ENCODE results near the gene B3GLCT.
"Not testable (repeated sequence)": the region's sequence is repeated elsewhere in the genome, so short reads cannot be mapped to it uniquely, and the experiment has no call there.

Gene B3GLCT

DNA sequence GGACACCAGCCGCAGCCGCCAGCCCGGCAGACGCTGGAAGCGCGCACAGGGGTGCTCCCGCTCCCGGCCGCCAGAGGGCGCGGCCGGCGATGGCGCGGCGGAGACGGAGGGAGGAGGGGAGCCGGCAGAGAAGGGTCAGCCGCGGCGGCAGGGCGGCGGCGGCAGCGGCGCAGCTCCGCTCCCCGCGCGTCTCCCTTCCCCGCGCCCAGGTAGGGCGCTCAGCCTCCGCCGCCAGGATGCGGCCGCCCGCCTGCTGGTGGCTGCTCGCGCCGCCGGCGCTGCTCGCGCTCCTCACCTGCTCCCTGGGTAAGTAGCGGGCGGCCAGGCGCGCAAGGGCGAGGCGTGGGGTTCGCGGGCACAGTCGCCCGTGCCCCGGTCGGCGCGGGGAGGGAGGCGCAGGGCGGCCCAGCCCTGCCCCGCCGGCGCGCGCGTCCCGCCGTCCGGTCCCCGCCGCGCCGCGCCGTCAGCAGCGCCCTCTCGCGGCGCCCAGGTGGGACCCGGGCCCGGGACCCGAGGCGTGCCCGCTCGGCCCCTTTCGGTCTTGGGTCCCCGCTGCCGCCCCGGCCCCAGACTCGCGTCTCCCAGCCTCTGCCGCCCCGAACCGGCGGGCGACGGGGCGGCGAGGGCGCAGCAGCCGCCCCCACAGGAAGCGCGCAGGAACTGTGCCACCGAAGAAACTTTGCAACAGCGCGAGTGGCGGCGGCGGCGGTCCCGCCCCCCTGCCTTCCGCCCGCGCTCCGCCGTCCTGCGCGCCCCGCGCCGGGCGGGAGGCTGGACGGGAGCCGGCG, at the start of gene B3GLCT:
TSS of gene B3GLCT (plus strand) at position 127 of the 788 bp plus-strand sequence. CDS start at position 237, 110 bp downstream.
- peak; percentile 93 for DNase-seq

DNA sequence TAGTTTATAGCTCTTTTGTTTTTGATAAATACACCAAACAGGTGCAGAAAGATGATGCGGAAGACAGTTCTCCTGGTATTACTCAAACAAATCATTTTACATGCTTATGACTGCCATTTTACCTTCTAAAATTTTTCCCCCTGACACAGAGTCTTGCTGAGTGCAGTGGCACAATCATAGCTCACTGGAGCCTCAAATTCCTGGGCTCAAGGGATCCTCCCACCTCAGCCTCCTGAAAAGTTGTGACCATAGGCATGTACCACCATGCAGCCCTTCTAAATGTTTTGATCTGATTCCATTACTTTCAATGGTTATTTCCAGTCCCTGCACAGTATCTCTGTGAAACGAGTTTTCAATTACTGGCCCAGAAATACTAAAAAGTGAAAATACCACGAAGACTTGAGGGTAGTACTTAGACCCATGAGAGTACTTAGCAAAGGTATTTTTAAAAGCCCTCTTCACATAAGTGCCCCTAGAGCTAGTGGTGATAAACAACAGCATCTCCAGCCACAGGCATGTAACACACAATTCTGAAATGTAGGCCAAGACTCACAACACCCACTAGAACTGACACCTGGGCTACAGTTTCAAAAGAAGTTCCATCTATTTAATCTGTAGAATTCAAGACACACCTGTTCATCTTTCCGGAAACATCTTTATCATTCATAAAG, 49.3 kb upstream of the B3GLCT start:
- DNase-seq: no peak

DNA sequence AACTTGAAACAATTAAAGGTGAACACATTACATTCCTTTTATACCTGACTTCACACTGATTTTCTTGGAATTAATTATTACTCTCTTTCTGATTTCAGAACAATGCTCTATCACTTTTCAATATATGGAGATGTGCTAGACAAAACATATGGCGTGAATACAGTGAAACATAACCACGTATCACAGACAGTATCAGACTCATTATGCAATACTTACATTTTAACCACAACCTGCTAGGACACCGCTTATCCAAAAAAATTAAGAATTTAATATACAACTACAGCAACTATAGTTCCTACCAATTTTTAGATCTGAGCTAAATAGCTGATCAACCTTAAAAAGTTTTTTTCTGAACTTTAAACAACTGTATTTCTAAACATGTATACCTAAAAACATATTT, 47.9 kb upstream of the B3GLCT start:
- DNase-seq: no peak

DNA sequence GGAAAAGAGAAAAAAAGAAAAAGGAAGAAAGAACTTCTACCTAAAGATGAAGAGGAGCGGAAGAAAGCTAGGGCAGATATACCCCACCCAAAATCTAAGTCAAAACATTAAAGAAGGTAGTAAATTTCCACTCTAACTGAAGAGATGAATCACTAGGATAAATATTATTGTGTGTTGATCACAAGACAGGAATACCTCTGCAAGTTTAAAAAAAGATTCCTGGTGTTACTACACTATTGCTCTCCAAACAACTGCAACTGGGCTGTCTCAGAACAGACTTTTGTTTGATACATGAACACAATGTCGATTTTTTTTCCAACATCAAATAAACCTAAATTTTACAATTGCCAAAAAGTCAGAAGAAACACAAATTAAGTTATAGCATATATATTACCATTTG, 44.8 kb upstream of the B3GLCT start:
- no peak for DNase-seq

DNA sequence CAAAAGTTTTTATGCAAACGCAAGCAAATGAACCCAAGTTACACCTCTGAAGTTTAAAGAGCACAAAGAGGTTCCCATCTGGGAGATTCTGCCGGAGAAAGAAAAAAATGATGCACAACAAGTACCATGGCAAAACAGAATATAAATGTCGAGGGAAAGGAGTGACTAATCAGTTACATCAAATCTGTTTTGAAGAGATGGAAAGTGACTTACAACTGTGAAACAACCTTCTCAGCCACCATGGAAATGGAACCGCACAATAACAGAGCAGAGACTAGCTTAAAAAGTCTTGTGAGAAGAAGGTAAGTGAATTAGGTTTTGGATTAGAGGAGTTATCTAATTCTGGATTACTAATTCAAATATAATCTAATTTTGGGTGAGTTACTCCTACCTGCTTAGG, 40.5 kb upstream of the B3GLCT start:
- DNase-seq: no peak

DNA sequence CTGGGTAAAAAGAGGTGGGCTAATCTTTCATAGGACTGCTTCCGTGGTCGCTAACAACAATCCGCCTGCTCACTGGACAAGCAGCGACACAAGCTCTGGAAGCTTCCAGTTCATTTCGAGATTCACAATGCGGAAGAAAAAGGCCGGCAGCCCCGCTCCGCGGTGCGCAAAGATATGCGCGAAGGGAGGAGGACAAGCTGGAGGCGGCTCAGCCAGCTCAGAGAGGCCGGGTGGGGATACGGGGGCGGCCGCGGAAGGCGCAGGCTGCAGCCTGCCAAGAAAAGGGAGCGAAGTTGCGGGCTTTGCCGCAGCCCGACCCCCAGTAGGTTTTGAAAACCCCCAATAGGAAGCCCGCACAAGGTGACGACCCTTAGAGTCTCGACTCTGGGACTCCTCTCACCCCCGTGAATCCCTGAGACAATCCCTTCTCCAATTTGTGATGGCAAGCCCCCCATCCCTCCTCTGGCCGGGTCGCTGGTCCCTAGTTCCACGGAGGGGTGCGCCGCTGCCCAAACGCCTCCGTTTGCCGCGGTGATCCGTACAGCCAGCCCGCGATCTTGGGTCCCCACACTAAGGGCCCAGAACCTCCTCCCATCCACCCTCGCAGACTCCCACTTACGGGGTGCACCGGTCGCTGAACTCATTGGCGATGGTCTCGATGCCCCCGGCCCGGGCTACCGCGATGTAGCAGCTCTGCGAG, 38.8 kb upstream of the B3GLCT start:
- DNase-seq: peak; percentile 85

DNA sequence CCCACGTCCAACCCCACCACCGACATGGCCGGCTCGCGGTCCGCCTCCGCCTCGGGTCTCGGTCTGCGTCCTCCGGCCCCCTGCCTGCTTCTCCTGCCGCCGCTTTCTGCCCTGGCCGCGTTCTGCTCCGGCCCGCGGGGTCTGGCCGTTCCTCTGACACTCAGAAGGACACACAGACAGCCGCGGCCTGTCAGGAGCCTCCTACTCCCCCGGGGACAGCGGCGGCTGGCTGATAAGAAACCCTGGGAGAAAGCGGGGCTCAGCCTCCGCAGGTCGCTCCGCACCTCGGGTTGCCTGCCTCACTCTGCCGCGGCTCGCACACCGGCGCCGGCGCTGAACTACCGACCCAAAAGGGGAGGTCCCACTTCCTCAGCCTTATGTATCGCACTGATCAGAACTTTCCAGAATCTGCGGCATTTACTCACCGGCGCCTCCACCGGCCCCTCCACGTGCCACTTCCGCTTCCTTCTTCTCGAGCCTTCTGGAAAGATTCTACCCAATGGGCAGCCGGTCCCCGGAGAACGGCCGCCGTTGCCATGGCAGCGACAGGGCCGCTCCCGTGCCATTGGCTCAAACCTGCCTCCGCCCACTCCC, 38.1 kb upstream of the B3GLCT start, which contains the start of gene HSPH1:
TSS of gene HSPH1 (minus strand) at position 348 of the 594 bp plus-strand sequence. CDS start at position 26, 322 bp downstream.
- peak; percentile 100 for DNase-seq

DNA sequence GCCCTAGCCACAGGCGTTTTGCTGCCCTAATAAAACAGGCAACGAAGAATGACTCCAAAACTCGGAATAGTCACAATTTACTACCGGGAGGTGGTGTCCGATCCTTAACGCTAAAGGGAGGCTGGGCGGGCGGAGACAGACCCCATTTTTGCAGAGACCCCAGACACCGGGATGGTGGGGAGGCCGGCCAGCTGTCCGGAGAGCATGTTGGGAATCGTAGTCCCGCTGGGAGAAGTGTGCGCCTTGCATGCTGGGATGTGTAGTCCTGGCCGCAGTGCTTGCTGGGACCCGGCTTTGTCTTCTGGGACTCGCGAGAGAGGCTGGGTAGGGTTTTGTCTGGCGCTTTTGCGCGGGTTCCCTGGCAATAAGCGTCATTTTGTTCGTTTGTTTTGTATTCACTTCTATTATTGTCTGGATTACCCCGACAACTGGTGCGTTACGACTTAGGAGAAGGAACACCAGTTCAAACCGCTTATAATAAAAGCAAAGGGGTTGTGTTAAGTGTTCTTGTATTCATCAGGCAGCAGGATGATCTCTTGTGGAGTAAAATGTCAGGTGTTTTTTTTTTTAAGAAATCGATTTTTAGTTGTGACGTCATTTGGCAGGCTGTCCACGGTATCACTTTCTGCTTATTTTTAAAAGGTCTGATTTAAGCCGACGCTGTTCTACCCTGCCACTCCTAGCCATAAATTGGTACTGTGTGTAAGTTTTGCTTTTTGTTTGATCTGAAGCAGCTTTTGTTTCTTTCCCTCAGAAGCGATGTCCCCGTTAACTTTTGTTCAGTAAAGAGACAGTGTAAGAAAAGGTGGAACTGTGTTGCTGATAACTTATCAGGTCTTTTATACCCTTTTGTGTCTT, 37.4 kb upstream of the B3GLCT start:
- DNase-seq: peak; percentile 100

DNA sequence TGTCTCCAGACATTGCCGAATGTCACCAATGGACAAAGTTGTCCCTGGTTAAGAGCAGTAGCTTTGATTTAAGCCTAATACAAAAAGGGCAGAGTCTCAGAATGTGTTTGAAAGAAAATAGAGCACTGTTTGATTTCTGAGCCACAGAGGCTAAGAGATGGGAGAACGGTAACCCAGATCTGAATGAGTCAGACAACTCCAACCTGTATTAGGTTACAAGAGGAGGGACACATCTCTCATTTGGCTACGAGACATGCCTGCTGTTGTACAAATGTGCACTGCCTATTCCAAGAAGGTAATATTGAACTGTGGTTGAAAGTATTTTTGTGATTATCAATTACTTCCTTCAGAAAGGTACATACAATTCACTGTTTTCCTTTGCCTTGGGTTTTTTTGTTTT, 33.2 kb upstream of the B3GLCT start:
- DNase-seq: no peak

DNA sequence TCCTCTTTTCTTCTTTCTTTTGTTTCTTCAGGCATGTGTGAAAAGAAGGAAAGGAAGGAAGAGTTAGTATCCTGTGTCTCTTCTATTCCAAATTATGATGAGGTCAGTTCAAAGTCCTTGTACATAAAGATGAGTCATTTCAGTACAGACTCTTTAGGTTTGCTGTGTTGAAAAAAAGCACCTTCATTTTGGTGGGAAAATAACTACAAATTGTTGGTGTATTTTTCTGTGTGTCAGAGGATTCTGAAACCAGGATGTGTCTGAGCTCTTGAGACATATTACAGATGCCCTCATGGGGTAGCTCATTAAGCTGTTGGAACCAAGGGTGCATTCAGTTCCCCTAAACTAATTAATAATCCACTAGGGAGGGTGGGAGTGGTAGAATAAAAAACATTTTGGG, 32.3 kb upstream of the B3GLCT start:
- no peak for DNase-seq

DNA sequence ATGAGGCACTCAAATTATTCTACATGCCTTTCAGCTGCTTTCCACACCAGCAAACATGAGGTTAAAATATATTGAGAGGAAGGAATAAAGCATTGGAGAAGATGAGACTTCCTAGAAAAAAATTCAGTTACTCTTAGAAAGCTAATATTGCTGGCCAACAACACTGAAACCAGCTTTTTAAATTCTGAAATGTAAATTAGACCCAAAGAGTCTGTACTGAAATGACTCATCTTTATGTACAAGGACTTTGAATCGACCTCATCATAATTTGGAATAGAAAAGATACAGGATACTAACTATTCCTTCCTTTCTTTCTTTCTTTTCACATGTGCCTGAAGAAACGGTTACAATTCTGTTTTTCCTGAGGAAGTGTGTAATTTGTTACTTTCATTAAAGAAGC, 31.6 kb upstream of the B3GLCT start:
- no peak for DNase-seq

DNA sequence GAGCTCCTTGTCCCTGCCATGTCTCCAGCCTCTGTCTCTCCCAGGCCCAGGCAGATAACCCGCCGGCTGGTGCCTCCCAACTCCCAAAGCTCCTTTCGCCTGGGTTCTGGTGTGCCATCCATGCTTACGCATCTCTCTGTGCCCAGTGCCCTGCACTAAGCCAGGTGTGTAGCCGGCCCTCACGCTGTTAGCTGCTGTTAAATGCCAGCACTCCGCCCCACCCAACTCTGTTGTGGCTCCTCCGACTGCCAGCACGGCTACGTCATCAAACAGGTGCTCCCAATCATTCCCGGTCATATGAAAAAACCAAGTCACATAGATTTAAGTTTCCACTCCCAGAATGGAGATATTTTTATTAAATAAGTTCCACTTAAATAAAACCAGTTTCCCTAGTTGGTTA, 31.0 kb upstream of the B3GLCT start:
- no peak for DNase-seq

DNA sequence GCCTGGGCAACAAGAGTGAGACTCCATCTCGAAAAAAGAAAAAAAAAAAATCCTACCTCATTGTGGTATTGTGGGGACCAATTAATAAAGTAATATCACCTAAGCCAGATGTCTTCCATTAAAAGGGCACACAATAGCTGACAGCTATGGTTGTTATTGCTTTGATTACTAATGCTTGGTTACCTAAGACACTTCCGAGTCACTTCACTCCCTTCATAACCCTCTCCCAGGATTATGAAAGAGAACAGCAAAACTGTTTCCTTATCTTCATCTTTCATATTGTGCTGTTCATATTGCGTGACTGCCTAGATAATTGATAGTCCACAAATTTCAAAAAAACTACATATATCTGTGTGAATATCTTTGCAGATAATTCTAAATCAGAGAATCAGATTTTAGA, 27.8 kb upstream of the B3GLCT start:
- no peak for DNase-seq

DNA sequence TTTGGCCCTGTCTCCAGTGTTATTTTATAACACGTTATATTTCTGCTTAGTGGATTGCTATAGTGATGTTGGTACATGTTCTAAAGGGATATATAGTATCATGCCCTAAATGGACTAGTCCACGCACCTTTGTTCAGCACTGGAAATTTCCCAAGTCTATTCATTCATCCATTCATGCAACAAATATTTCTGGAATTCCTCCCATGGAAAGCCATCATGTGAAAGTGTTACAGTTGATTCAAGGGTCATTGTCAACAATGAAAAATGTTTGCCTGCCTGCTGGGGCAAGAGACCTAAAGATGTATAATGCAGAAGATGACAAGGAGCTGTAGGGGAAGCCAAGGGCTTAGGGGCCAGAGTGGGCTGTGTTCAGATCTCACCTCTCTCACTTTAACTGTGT, 27.2 kb upstream of the B3GLCT start:
- no peak for DNase-seq

DNA sequence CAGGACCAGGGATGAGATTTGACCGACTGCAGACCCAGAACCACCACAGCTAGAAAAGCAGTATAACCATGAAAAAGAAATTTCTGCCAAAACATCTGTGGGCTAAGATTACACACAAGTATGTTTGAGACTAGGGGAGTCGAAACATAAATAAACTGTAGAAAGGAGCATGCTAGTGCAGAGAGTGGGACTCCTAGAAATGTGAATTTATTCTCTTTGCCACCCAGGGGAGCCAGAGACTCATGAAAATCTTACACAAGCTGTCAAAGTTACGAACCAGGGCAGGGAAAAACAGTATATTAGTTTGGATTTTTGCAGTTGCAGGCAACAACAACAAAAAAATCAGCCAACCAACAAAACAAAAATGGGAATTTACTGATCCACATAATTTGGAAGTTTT, 25.8 kb upstream of the B3GLCT start:
- DNase-seq: no peak

DNA sequence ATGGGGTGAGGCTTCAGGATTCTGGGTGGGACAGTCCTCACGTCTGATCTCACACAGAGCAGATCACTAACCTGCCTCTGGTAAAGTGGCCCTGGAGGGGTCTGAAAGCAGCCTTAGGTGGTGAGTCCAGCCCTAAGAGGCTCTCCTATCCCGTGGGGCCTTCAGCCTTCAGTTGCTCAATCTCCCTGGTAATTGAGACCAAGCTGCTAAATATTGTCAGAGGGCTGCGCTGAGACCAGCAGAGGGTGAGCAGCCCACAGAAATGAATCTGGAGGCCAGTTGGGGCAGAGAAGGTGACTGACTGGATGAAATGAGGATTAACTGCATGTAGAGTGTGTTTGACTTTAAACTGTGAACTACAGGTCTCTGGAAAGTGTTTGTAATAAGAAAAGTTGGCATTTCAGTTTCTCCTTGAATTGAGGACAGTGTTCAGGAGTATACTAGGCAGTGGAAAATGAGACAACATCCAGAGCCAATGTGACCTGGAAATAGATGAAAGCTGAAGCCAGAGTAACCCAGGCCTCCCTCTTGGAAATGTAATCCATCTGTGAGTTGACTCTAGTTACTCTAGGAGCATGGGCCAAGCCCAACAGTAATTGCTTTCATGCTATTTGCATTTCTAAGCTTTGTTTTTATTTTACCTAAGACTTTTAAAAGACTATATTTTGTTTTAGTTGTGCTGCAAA, 23.8 kb upstream of the B3GLCT start:
- no peak for DNase-seq

DNA sequence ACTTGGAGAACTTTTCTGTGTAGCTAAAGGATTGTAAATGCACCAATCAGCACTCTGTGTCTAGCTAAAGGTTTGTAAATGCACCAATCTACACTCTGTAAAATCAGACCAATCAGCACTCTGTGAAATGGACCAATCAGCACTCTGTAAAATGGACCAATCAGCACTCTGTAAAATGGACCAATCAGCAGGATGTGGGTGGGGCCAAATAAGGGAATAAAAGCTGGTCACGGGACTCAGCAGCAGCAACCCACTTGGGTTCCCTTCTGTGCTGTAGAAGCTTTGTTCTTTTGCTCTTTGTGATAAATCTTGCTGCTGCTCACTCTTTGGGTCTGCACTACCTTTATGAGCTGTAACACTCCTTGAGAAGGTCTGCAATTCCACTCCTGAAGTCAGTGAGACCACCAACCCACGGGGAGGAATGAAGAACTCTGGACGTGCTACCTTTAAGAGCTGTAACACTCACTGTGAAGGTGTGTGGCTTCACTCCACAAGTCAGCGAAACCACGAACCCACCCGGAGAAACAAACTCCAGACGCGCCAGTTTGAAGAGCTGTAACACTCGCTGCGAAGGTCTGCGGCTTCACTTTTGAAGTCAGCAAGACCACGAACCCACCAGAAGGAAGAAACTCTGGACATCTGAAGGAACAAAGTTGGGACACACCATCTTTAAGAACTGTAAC, 21.8 kb upstream of the B3GLCT start:
- DNase-seq: not testable (repeated sequence)

DNA sequence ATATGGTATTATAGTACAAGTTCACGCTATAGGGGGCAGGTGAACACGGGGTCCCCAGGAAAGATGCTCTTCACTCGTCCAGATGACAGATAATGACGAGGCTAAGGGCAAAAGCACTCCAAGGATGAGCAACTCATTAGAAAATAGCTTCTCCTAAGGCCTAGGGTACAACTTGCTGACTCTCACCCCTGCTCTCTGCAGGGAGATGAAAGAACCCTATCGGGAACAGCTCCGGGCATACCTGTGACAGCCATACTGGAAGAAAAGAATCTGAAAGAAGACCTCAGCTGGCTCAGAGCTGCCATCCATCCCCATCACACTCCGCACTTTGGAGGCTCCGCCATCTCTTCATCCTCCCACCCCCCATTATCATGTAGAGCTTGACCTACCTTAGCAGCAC, 20.5 kb upstream of the B3GLCT start:
- DNase-seq: no peak

DNA sequence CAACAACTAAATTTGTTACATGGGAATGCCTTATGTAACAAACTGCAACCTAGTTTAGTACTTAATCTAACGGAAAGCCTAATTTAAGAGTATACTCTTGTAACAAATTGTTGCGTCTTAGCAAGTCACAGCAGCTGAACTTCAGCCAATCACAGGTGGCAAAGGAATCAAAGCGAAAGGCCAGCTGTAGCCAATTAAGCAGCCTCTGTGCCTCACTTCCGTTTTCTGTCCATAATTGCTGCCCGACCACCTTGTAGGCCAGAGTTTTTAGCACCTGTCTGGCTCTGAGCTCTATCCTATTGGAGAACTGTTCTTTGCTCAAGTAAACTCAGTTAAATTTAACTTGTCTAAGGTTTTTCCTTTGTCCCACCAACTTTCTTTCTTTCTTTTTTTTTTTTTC, 20.0 kb upstream of the B3GLCT start:
- no peak for DNase-seq

DNA sequence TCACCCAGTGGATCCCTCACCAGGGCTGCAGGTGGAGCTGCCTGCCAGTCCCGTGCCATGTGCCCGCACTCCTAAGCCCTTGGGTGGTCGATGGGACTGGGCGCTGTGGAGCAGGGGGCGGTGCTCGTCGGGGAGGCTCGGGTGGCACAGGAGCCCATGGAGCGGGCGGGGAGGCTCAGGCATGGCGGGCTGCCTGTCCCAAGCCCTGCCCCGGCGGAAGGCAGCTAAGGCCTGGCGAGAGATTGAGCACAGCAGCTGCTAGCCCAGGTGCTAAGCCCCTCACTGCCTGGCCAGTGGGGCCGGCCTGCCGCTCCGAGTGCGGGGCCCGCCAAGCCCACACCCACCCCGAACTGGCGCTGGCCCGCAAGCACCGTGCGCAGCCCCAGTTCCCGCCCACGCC, 16.8 kb upstream of the B3GLCT start:
- DNase-seq: no peak

DNA sequence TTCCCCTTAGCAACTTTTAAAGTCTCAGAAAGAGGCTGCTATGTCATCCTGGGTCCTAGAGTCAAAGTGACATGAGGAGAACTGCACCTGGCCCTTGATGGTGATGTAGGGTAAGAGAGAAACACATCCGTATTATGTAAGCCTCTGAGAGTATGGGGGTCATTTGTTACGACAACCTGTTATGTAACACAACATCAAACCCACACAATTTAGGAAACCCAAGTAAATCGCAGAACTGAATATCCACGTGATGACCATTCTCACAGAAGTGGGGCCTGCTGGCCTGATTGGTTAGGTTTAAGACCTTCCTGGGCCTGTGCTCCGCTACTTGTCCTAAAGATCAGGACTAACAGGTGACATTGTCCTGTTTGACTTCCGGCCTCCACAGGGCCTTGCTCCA, 15.3 kb upstream of the B3GLCT start:
- DNase-seq: no peak
